GM19328 (cell line): ENCODE measurements around the gene MGAT5B.

ENCODE experiments used
- ATAC-seq: cut with Tn5 transposase; IDR thresholded peaks from one replicate; pipeline ENCODE4 v1.9.1; 2021; ENCODE audit warnings: mild to moderate bottlenecking, moderate library complexity; ENCODE audit not compliant: unreplicated experiment

The MGAT5B gene

GRCh38 chr17:76903631-76904030 is 35.4 kb downstream of the MGAT5B start:
- ATAC-seq, result no peak

- no peak for ATAC-seq
These were observed 35.9 kb downstream of the MGAT5B start for GRCh38 chr17:76904116-76904515.

- ATAC-seq, result no peak
These were observed 36.8 kb downstream of the MGAT5B start for GRCh38 chr17:76905036-76905435.

- no peak for ATAC-seq
These were observed 37.6 kb downstream of the MGAT5B start for GRCh38 chr17:76905836-76906235.

GRCh38 chr17:76906463-76906862 is 38.3 kb downstream of the MGAT5B start:
- no peak for ATAC-seq

GRCh38 chr17:76907352-76907751 is 39.1 kb downstream of the MGAT5B start:
- no peak for ATAC-seq

- ATAC-seq, result no peak
These were observed 42.0 kb downstream of the MGAT5B start for GRCh38 chr17:76909971-76910760.

- ATAC-seq, result no peak
These were observed 43.3 kb downstream of the MGAT5B start for GRCh38 chr17:76911299-76912017.

- no peak for ATAC-seq
These were observed 44.4 kb downstream of the MGAT5B start for GRCh38 chr17:76912421-76913164.

GRCh38 chr17:76914937-76915336 is 46.7 kb downstream of the MGAT5B start:
- ATAC-seq, result no peak

- ATAC-seq, result no peak
These were observed 47.8 kb downstream of the MGAT5B start for GRCh38 chr17:76915840-76916510.

GRCh38 chr17:76917829-76918228 is 49.6 kb downstream of the MGAT5B start:
- ATAC-seq, result no peak

- no peak for ATAC-seq
These were observed 50.6 kb downstream of the MGAT5B start for GRCh38 chr17:76918811-76919210.

- no peak for ATAC-seq
These were observed 52.3 kb downstream of the MGAT5B start for GRCh38 chr17:76920364-76921139.

- no peak for ATAC-seq
These were observed 53.3 kb downstream of the MGAT5B start for GRCh38 chr17:76921340-76922036.

GRCh38 chr17:76922084-76922483 is 53.9 kb downstream of the MGAT5B start:
- ATAC-seq, result no peak

- ATAC-seq, result no peak
These were observed 54.8 kb downstream of the MGAT5B start for GRCh38 chr17:76922967-76923366.

GRCh38 chr17:76923491-76923890 is 55.3 kb downstream of the MGAT5B start:
- no peak for ATAC-seq
